GM10248 (cell line): ENCODE measurements around the gene ADGRA1.
"Not testable (repeated sequence)": the region's sequence is repeated elsewhere in the genome, so short reads cannot be mapped to it uniquely, and the experiment has no call there.

ENCODE experiments used
- CTCF ChIA-PET: fragments of 300-600 bp; sonication (Branson Sonifier 250); formaldehyde crosslinking; extraction: SDS; loops from one replicate; lab custom pipeline; 2021; ENCODE audit warnings: antibody characterized with exemption; lab: Yijun Ruan, JAX
- POLR2A ChIA-PET: fragments of 350-650 bp; sonication (Branson Sonifier 250); formaldehyde crosslinking; extraction: SDS; loops from one replicate; lab custom pipeline; 2020; ENCODE audit warnings: antibody characterized with exemption; lab: Yijun Ruan, JAX
- DNase-seq: peaks from one replicate; pipeline ENCODE4 v3.0.0; 2012; ENCODE audit errors: extremely low spot score
- TF ChIP-seq, protein P1 (sequence below): IDR thresholded peaks from 2 replicates; pipeline ENCODE4 v1.5.1; 2012; ENCODE audit warnings: mild to moderate bottlenecking, low read depth; ENCODE audit errors: extremely low read depth, missing control alignments, control extremely low read depth

Gene ADGRA1

DNA sequence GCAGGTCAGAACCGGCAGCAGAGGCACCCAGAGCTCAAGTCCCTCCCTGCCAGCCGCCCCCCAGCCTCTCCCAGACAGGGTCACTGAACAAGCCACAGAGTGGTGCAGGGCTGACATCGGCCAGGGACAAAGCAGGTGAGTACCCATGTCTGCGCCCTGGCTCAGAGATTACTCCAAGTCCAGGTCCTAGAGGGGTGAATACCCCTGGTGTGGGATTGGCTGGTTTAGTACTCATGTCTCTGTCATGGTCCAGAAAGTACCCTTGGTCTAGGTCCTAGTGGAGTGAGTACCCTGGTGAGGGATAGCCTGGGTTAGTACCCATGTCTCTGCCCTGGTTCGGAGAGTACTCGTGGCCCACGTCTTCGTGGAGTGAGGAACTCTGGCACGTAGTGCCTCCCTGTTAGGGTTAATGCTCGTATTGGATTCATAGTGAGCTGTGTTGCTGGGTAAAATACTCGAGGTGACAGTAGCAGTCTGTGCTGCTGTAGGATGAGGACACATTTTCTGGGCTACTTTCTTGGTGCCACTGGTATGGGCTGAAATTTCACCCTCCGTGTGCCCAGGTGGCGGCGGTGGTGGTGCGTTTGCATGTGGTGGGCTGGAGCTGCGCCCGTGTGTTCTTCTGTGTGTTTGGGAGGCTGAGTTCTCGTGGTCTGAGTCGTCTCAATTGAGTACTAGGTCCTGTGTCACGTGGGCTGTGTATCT, 46.8 kb downstream of the ADGRA1 start:
- DNase-seq, result no peak
- ChIA-PET CTCF (no interaction called here), POLR2A (no interaction called here)
- TF ChIP-seq, protein P1, sequence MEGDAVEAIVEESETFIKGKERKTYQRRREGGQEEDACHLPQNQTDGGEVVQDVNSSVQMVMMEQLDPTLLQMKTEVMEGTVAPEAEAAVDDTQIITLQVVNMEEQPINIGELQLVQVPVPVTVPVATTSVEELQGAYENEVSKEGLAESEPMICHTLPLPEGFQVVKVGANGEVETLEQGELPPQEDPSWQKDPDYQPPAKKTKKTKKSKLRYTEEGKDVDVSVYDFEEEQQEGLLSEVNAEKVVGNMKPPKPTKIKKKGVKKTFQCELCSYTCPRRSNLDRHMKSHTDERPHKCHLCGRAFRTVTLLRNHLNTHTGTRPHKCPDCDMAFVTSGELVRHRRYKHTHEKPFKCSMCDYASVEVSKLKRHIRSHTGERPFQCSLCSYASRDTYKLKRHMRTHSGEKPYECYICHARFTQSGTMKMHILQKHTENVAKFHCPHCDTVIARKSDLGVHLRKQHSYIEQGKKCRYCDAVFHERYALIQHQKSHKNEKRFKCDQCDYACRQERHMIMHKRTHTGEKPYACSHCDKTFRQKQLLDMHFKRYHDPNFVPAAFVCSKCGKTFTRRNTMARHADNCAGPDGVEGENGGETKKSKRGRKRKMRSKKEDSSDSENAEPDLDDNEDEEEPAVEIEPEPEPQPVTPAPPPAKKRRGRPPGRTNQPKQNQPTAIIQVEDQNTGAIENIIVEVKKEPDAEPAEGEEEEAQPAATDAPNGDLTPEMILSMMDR, result no peak

DNA sequence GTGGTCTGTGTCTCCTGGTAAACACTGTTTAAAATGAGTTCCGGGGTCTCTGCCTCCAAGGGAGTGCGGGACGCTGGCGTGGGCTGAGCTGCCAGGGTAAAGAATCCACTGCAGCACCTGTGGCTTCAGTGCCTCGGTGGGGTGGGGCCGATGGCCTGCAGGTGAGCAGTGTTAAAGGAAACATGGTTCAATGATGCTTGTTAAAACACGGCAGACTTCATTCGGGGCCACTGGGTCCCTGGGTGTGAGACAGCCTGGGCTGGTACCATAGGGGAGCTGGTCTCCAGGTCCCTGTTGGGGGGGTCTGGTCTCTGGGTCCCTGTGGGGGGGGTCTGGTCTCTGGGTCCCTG, 47.4 kb downstream of the ADGRA1 start:
- TF ChIP-seq, protein P1, result no peak
- no peak for DNase-seq
- POLR2A ChIA-PET, result no interaction called here
- CTCF ChIA-PET, result no interaction called here

- CTCF ChIA-PET, DNase-seq, POLR2A ChIA-PET: not testable (repeated sequence)
These were observed 49.9 kb downstream of the ADGRA1 start for GRCh38 chr10:133137486-133138145.

GRCh38 chr10:133139551-133140065, 51.9 kb downstream of the ADGRA1 start:
- POLR2A ChIA-PET, result no interaction called here
- TF ChIP-seq, protein P1, result no peak
- CTCF ChIA-PET, result no interaction called here
- no peak for DNase-seq

GRCh38 chr10:133140417-133141143, 52.9 kb downstream of the ADGRA1 start:
- no peak for DNase-seq
- POLR2A ChIA-PET, result no interaction called here
- TF ChIP-seq, protein P1, result no peak
- CTCF ChIA-PET, result no interaction called here

DNA sequence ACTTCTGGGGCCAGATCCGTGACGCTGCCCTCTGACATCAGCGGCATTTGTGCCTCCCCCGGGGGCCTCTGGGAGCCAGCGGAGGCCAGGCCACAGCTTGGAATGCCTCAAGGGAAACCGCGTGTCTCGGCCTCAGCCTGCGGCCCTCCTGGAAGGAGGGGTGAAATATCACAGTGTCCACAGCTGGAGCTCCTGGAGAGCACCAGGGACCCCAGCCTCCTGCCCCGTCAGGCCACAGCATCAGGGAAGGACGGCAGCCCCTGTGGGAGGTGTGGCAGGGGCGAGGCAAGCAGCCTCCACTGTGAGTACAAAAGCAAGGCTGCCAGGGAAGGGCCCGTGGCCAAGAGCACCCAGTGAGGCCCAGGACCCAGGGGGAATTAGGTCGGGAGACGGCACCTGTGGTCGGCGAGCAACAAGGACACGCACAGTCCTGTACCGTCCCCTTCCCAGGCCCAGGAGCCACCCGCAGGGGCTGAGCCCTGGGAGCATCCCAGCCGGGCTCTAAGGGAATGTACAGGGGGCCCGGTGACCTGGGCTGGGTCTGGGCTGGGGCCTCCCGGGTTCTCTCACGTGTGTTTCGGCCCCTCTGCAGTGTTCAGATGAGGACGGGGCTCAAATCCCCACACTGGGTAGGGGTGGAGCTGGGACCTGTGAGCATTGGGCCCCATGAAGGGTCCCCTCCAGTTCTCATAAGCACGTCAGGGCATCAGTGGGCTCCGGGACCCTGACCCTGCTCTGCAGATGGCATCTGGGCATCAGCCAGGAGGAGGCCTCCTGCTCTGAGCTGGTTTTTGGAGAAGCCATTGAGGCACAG, 53.6 kb downstream of the ADGRA1 start:
- DNase-seq, result no peak
- TF ChIP-seq, protein P1, result no peak
- CTCF ChIA-PET, result no interaction called here
- POLR2A ChIA-PET, result no interaction called here
